Spleen (tissue), 11 donors: ENCODE measurements around the gene PPARA. TPM values are rescaled to one million over a fixed set of nuclear protein-coding genes. Genes with fewer than 3 reads are reported as not detected.

Source experiments
- DNase-seq: peaks from one replicate; pipeline ENCODE4 v3.0.0-alpha.2; 2020
- H3K27ac ChIP-seq, 8 donors: fragments of 200-600 bp; sonication (generic) in 7 of 8; 1 replicate in 4 of 8; 2 replicates in 4 of 8; pipeline versions ENCODE4 v1.5.0 to v1.8.0; 2016 to 2021; ENCODE audit warnings: inconsistent platforms in 4 of 8, mild to moderate bottlenecking in 4 of 8, moderate library complexity in 1 of 8
- H3K27me3 ChIP-seq, 7 donors: fragments of 200-600 bp; sonication (generic) in 6 of 7; replicated peaks in 1 of 7; 1 replicate in 4 of 7; 2 replicates in 3 of 7; pipeline versions ENCODE4 v1.5.0 to v1.8.0; 2016 to 2021; ENCODE audit warnings: inconsistent platforms in 3 of 7, mild to moderate bottlenecking in 1 of 7
- H3K36me3 ChIP-seq, 6 donors: fragments of 200-600 bp; sonication (generic) in 5 of 6; 1 replicate in 4 of 6; 2 replicates in 2 of 6; pipeline versions ENCODE4 v1.5.0 to v1.8.0; 2016 to 2021; ENCODE audit warnings: inconsistent platforms in 2 of 6
- H3K4me1 ChIP-seq, 6 donors: fragments of 200-600 bp; sonication (generic) in 5 of 6; 1 replicate in 3 of 6; 2 replicates in 3 of 6; pipeline versions ENCODE4 v1.5.0 to v1.8.0; 2016 to 2021; ENCODE audit warnings: inconsistent platforms in 3 of 6
- H3K4me3 ChIP-seq, 8 donors: fragments of 200-600 bp; sonication (generic) in 7 of 8; 1 replicate in 4 of 8; 2 replicates in 4 of 8; pipeline versions ENCODE4 v1.5.0 to v1.8.0; 2016 to 2021; ENCODE audit warnings: inconsistent platforms in 4 of 8, mild to moderate bottlenecking in 4 of 8, moderate library complexity in 2 of 8
- H3K9me3 ChIP-seq, 8 donors: fragments of 200-600 bp; sonication (generic) in 7 of 8; 1 replicate in 4 of 8; 2 replicates in 4 of 8; pipeline versions ENCODE4 v1.5.0 to v1.8.0; 2016 to 2021; ENCODE audit warnings: inconsistent platforms in 4 of 8
- CTCF ChIP-seq, 11 experiments: fragments of 200-600 bp in 7 of 11; fragments of 450-650 bp in 4 of 11; sonication (generic) in 4 of 11; IDR thresholded peaks in 8 of 11; conservative IDR thresholded peaks in 3 of 11; 1 replicate in 7 of 11; 2 replicates in 4 of 11; pipeline versions ENCODE4 v1.4.0 to v1.8.0; 2016 to 2021; ENCODE audit warnings: antibody characterized with exemption in 11 of 11, inconsistent platforms in 4 of 11, mild to moderate bottlenecking in 1 of 11
- POLR2A ChIP-seq, 3 donors: fragments of 450-650 bp; IDR thresholded peaks; one replicate each; pipeline ENCODE4 v1.5.1; 2017; ENCODE audit warnings: antibody characterized with exemption in 3 of 3, mild to moderate bottlenecking in 1 of 3
- POLR2AphosphoS5 ChIP-seq, 3 donors: sonication (generic); formaldehyde crosslinking; IDR thresholded peaks; one replicate each; pipeline ENCODE4 v1.5.1; 2017; ENCODE audit warnings: antibody characterized with exemption in 3 of 3
- WGBS, 5 donors: extraction: QIAGEN DNeasy Blood & Tissue Kit in 3 of 5; methylation state at CpG; one replicate each; pipeline versions ENCODE4 v1.1.5 to v1.1.7; 2013 to 2018; 5-methylcytosine and 5-hydroxymethylcytosine counted together
- intact Hi-C: fragments of 100-400 bp; cut with DNase I; formaldehyde crosslinking; loops from one replicate; pipeline ENCODE4 v1.15.0; 2023; ENCODE audit warnings: low total_unique reads
- polyA plus RNA-seq, 3 donors: library from polyadenylated mRNA; stranded (reverse); fragments of 200-250 nt; gene quantifications; one replicate each; pipeline ENCODE4 v1.2.1, GENCODE V29; 2013
- total RNA-seq, 7 donors: library from RNA; depleted of rRNA in 3 of 7; stranded (reverse); fragments of >200 nt in 3 of 7; fragmentation: NEBNext Ultra II Directional in 4 of 7; extraction: Animal tissue kit (Norgen Biotek cat#: 25700) in 4 of 7; gene quantifications; one replicate each; pipeline versions ENCODE4 v1.1.0 to v1.2.1, GENCODE V29; 2016 to 2021
- donor health status: healthy with polysubstance abuse.
- donor health status: DM: no; HTN: no; CAD: no; lungs with moderate emphysema.
- donor health status: DM: no; HTN: no; CAD: no.
- donor health status: Bipolar disorder and iron deficiency.
- donor health status: healthy.
- donor health status: DM: no; HTN: no; CAD: no.
- donor health status: DM: yes; HTN: yes; CAD: no.

PPARA gene
- total and polyA plus RNA-seq, 10 donors, result 2.0 to 40.9 (median 22.6) TPM

- intact Hi-C loops, result loop anchor here (10.0 kb wide), 1 partner anchor 71 kb away; no protein-coding TSS in a partner anchor
- DNase-seq, result no peak
- Histone ChIP-seq H3K27ac (no peak overlapping the region), H3K4me1 (no peaks in the 10 kb centered on the region), H3K36me3 (peaks cover 0 to 40% (median 2%) of the 10 kb centered on the region in 6 donors), H3K4me3 (no peak overlapping the region), H3K27me3 (no peaks in the 10 kb centered on the region), H3K9me3 (no peaks in the 10 kb centered on the region)
- WGBS, 5 donors, result 14 to 75% (median 65%) methylated on average over 5 to 11 of the region's 11 CpGs
- TF ChIP-seq POLR2AphosphoS5 (IDR thresholded peaks at IDR 0.05) (no peak), CTCF (IDR thresholded peaks at IDR 0.05 in 8 of 11, conservative IDR thresholded peaks at IDR 0.05 in 3 of 11) (no peak), POLR2A (IDR thresholded peaks at IDR 0.05) (no peak)
These were observed 13.2 kb downstream of the PPARA start for GRCh38 chr22:46163557-46163888.

DNA sequence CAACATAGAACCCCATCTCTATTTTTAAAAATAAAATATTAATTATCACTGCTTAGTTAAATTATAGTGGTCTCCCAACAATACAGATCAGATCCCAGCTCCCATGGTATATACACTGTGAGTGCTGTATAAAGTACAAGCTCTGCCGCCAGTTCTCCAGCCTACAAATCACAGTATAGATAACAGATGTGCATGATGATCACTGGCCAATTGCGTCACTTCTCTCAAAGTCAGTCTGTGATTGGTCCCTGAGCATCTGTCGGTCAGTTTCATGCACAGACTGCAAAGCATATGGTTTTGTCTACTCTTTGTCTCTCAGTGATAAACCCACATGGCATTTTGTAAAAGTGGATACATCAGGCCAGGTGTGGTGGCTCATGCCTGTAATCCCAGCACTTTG is 15.7 kb downstream of the PPARA start:
- Histone ChIP-seq H3K36me3 (peaks cover 0 to 25% (median 2%) of the 10 kb centered on the region in 6 donors), H3K4me3 (no peak overlapping the region), H3K4me1 (peaks cover 0 to 5% (median 2%) of the 10 kb centered on the region in 6 donors), H3K27me3 (no peaks in the 10 kb centered on the region), H3K9me3 (peaks cover 0 to 8% (median 0%) of the 10 kb centered on the region in 8 donors), H3K27ac (no peak overlapping the region)
- intact Hi-C loops, result loop anchor here (10.0 kb wide), 1 partner anchor 69 kb away; no protein-coding TSS in a partner anchor
- no peak for DNase-seq
- no peak for TF ChIP-seq CTCF (IDR thresholded peaks at IDR 0.05 in 8 of 11, conservative IDR thresholded peaks at IDR 0.05 in 3 of 11)
- TF ChIP-seq POLR2AphosphoS5 (IDR thresholded peaks at IDR 0.05), result no peak
- no peak for TF ChIP-seq POLR2A (IDR thresholded peaks at IDR 0.05)
- 94 to 100% (median 97%) methylated on average over 3 of the region's 3 CpGs for WGBS, 5 donors

GRCh38 chr22:46169628-46170027 is 19.3 kb downstream of the PPARA start:
- Histone ChIP-seq H3K27ac (no peak overlapping the region), H3K36me3 (no peaks in the 10 kb centered on the region), H3K4me3 (no peak overlapping the region), H3K4me1 (peaks cover 0 to 29% (median 16%) of the 10 kb centered on the region in 6 donors), H3K27me3 (no peaks in the 10 kb centered on the region), H3K9me3 (peaks cover 0 to 8% (median 0%) of the 10 kb centered on the region in 8 donors)
- no peak for DNase-seq
- intact Hi-C loops, result loop anchor here (10.0 kb wide), 1 partner anchor 65 kb away; no protein-coding TSS in a partner anchor
- 50 to 90% (median 68%) methylated on average over 1 of the region's 1 CpG for WGBS, 5 donors
- TF ChIP-seq CTCF (IDR thresholded peaks at IDR 0.05 in 8 of 11, conservative IDR thresholded peaks at IDR 0.05 in 3 of 11), result no peak
- TF ChIP-seq POLR2AphosphoS5 (IDR thresholded peaks at IDR 0.05), result no peak
- TF ChIP-seq POLR2A (IDR thresholded peaks at IDR 0.05), result no peak

GRCh38 chr22:46171940-46172339 is 21.6 kb downstream of the PPARA start:
- Histone ChIP-seq H3K9me3 (peaks cover 0 to 8% (median 0%) of the 10 kb centered on the region in 8 donors), H3K27ac (peak overlapping the region in 1 of 8 donors; percentile 49), H3K4me3 (no peak overlapping the region), H3K36me3 (peaks cover 0 to 12% (median under 1%) of the 10 kb centered on the region in 6 donors), H3K4me1 (peaks cover 0 to 29% (median 16%) of the 10 kb centered on the region in 6 donors), H3K27me3 (no peaks in the 10 kb centered on the region)
- intact Hi-C loops, result no loop called here
- 56 to 67% (median 62%) methylated on average over 8 of the region's 8 CpGs for WGBS, 5 donors
- no peak for DNase-seq
- TF ChIP-seq POLR2AphosphoS5 (IDR thresholded peaks at IDR 0.05), result no peak
- no peak for TF ChIP-seq CTCF (IDR thresholded peaks at IDR 0.05 in 8 of 11, conservative IDR thresholded peaks at IDR 0.05 in 3 of 11)
- no peak for TF ChIP-seq POLR2A (IDR thresholded peaks at IDR 0.05)
